ENCODE data around the gene CORIN.

GRCh38 chr4:47817275-47817674 lies 20.6 kb downstream of the CORIN start:
- TF ChIP-seq CTCF (IDR thresholded peaks at IDR 0.05; ENCODE audit: low read depth, low read length, missing input control): no peak
- TF ChIP-seq YY1 (IDR thresholded peaks at IDR 0.05): no peak
- TF ChIP-seq SP1 (IDR thresholded peaks at IDR 0.05): peak; percentile 73
